Measurements from ENCODE around the gene ADGRE3.
"Not testable (repeated sequence)": the region's sequence is repeated elsewhere in the genome, so short reads cannot be mapped to it uniquely, and the experiment has no call there.

Gene ADGRE3

DNA sequence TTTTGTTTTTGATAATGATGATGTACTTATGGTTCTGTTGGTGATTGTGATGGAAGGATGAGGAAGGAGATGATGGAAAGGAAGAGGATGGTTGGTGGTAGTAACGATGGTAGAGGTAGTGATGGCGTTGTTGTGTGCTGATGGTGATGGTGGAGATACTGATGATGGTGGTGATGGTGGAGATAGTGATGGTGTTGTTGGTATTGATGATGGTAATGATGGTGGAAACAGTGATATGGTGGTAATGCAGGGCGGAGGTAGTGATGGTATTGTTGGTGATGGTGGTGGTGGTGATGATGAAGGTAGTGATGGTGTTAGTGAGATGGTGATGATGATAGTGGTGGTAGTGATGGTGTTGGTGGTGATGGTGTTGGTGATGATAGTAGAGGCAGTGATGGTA, 79.1 kb downstream of the ADGRE3 start:
- no peak for DNase-seq

DNA sequence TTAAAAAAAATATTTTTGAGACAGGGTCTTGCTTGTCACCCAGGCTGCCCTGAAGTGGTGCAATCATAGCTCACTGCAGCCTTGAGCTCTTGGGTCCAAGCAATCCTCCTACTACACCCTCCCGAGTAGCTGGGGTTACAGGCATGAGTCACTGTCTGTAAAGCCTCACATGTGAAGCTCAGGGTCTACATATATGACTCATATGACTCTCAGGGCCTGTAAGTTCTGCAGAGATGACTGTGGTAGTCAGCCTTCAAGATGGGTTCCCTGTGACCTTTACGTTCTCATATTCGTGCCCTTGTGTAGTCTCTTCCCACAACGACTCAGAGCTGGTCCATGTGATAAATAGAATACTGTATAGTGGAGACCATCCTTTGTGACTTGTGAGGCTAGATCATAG, 85.2 kb downstream of the ADGRE3 start:
- peak; percentile 70 for DNase-seq

DNA sequence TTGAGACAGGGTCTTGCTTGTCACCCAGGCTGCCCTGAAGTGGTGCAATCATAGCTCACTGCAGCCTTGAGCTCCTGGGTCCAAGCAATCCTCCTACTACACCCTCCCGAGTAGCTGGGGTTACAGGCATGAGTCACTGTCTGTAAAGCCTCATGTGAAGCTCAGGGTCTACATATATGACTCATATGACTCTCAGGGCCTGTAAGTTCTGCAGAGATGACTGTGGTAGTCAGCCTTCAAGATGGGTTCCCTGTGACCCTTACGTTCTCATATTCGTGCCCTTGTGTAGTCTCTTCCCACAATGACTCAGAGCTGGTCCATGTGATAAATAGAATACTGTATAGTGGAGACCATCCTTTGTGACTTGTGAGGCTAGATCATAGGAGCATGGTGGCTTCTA, 89.5 kb downstream of the ADGRE3 start:
- peak; percentile 85 for DNase-seq

DNA sequence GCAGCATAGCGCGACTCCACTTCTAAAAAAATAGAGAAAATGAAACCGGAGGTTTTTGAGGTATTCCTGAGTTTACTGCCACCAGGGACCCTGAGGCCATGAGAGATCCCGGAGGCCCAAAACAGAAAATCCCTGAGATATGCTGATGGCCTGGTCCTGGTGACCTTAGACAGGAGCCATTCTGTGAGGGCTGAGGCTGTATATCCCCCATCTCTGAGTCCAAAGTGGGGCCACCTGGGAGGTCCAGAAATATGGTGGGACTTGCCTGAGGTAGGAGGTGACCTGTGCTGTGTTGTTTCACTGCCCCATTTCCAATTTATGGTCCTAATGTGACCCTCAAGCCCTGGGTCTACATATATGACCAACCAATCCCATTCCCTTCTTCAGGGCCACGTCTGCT, 90.3 kb downstream of the ADGRE3 start:
- not testable (repeated sequence) for DNase-seq

DNA sequence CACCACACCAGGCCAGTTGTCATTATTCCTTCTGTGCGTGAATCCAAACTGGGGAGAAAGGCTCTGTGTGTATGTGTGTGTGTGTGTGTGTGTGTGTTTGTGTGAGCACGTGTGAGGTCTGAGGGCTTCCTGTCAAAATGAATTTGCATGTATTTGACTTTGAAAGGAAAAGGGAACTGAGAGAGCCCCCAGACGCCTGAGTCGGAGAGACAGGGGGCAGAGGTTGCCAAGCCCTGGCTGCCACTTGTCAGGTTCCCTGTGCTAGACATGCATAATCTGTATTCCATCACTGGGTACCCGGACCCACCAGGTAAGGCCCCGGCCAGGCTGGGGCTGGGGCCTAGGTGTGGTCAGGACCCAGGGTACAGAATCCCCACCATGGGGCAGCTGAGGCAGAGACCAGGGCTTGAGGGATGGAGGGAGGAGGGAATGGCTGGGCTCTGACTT, 91.7 kb downstream of the ADGRE3 start, which contains the start of gene CLEC17A:
CLEC17A (plus strand) TSS at position 191 of the 447 bp plus-strand sequence; CDS start at position 268, 77 bp downstream.
- peak; percentile 61 for DNase-seq

DNA sequence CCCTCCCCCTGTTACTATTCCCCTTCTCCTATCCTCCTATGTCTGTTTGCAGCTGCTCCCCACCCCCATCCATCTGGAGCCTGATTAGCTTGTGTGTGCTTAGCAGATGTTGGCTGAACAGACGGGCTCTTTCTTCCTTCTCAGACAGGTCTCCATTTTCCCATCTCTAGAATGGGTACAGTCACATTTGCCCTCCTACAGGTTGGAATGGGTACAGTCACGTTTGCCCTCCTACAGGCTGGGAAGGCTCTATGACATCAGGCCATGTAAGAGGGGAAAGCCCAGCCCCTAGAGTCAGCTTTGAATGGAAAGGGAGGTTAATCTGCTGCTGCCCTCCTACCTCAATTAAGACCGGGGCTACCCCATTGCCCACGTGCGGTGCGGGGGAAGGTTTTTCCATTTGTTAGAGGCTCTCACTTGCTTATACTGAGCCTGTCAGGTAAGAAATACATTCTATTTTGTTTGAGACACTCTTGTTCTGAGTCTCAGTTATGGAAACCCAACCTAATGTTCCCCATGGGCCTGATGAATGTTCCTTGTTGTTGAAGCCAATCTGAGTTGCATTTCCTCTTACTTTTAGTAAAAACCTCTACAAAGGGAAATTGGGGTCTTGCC, 93.9 kb downstream of the ADGRE3 start:
- peak; percentile 41 for DNase-seq

DNA sequence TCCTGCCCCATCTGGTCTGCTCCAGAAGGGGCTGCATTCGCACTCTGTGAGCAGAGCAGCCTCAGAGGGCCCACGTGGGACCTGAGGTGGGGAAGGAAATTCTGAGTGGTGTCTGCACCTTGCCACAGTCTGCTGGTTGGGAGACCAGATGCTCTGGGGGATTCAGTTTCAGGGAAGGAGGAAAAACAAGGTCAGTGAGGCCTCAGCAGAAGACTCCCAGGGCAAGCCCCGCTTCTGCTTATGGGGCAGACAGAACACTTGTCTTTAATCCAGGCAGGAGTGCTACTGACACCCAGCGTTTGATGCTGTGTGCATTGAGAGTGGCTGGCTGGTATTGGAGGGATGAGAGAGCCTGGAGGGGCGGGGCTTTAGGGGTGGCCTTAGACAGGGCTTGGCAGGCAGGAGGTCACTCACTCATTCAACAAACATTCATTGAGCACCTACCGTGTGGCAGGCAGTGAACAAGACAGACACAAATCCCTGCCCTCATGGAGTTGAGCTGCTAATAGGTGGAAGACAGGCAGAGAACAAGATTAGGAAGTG, 96.7 kb downstream of the ADGRE3 start:
- no peak for DNase-seq

DNA sequence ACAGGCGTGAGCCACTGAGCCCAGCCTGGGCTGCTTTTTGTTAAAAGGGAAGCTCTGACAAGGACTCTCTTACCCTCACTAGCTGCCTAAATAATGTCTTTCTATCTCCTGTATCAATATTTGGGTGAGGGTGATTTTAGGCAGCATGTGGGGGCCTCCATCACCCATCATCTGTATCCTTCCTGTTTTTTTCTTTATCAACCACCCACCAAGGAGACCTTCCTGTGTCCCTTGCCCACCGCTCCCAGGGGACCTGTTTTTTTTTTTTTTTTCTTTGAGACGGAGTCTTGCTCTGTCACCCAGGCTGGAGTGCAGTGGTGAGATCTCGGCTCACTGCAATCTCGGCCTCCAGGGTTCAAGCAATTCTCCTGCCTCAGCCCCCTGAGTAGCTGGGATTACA, 97.4 kb downstream of the ADGRE3 start:
- DNase-seq = no peak

DNA sequence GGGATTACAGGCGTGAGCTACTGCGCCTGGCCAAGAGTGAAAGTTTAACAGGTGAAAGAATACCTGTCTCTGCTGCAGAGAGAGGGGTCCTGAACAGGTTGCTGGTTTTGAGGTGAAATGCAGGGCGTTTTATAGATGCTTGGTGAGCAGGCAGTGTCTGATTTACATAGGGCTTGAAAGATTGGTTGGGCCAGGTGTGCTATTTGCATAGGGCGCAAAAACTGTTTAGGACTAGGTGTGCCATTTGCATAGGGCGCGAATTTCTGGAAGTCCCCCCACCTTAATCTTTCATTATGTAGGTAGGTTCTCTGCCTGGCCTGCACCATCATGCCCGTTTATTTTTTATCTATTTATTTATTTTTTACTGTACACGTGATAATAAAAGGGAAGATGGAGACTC, 98.3 kb downstream of the ADGRE3 start:
- DNase-seq = no peak

DNA sequence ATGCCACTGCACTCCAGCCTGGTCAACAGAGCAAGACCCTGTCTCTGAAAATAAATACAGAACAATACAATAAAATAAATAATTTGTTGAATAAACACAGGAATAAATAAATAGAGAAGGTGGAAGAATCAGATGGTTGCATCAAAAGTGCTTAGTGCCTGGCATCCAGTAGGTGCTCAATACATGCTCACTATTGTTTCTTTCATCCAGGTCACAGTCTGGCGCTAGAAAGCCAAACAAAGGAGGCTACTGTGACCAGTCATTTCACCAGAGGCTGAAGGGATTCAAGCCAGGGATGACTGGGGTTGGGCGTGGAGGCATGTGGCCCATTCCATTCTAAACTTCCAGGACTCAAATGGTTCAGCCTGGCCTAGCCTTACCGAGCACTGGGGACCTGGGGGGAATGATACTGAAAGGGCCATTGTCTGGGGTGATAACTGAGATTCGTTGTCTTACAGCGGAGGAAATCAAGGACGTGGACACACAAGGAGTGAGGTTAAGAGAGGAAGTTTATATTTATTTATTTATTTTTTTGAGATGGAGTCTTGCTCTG, 99.1 kb downstream of the ADGRE3 start:
- DNase-seq = no peak

DNA sequence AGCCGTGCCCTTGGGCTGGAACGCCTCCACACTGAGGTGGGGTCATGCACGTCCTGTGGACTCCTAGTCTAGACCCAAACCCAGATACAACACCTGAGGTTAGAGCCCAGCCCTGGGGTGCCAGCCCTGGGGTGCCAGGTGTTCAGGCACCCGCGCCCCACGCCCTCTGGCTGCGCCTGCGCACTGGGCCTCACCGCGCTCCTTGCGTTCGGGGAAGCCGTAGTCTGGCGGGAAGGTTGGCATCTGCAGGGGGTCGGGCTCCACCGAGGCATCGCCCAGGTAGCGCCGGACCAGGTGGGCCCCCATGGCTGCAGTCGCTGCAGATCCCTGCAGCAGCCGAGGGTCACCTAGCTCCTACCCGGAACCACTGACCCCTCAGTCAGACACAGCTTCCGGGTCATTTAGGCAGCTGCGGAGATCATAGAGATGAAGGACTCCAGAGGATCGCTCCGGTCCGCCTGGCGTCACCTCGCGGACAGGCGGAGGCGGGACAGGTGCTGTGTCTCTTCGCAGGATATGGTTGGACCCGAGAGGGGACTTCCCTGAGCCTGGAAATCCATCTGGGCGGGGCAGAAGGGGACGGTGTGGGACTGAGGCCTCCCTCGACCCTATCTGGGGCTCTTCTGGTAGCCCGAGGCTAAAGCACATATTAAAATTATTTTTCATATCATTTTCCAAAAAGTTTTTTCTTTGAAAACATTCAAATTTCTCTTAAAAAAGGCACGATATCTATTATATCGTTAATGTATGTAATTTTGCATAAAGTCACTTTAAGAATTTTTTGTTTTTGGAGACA, 102.8 kb downstream of the ADGRE3 start, which contains the start of gene NDUFB7:
NDUFB7 (minus strand) TSS at position 372 of the 796 bp plus-strand sequence; CDS start at position 306, 66 bp downstream.
- peak; percentile 96 for DNase-seq

DNA sequence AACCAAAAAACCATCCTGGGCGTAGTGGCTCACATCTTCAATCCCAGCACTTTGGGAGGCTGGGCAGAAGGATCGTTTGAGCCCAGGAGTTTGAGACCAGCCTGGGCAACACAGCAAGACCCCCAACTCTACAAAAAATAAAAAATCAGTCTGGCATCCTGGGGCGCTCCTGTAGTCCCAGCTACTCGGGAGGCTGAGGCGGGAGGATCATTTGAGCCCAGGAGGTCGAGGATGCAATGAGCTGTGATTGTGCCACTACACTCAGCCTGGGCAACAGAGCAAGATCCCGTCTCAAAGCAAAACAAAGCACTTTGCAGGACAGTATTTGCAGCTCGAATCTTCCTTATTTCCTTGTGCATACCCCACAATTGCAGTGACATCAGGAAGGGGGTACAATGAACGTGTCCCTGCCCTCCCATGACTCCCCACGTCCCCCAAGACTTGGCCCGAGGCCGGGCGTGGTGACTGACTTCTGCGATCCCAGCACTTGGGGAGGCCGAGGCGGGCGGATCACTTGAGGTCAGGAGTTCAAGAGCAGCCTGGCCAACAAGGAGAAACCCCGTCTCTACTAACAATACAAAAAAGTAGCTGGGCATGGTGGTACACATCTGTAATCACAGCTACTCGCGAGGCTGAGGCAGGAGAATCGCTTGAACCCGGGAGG, 103.6 kb downstream of the ADGRE3 start:
- no peak for DNase-seq

Data from inflammatory macrophage treated with lipopolysaccharide for 4 hours (primary cell).